Fibroblast of mammary gland (primary cell): Measurements from ENCODE around the gene LDB2.

Experiments
- DNase-seq: peaks from one replicate; pipeline ENCODE4 v3.0.0-alpha.2; 2010; ENCODE audit warnings: low read depth
- H3K4me3 ChIP-seq: 2 replicates; pipeline ENCODE4 v1.5.1; 2011; ENCODE audit warnings: low read depth, mild to moderate bottlenecking, low read length, moderate library complexity; ENCODE audit not compliant: control insufficient read depth
- CTCF ChIP-seq: conservative IDR thresholded peaks from 2 replicates; pipeline ENCODE4 v1.5.1; 2011; ENCODE audit warnings: low read depth, low read length, inconsistent platforms; ENCODE audit not compliant: control insufficient read depth, insufficient read depth

Gene LDB2

GRCh38 chr4:16835597-16836247 lies 62.7 kb downstream of the LDB2 start:
- no peak overlapping the region for H3K4me3 ChIP-seq
- no peak for TF ChIP-seq CTCF
- DNase-seq, result no peak

- no peak overlapping the region for H3K4me3 ChIP-seq
- no peak for DNase-seq
- no peak for TF ChIP-seq CTCF
Measured at GRCh38 chr4:16834814-16835213, 63.6 kb downstream of the LDB2 start.

- TF ChIP-seq CTCF, result no peak
- no peak overlapping the region for H3K4me3 ChIP-seq
- no peak for DNase-seq
Measured at GRCh38 chr4:16833722-16834121, 64.7 kb downstream of the LDB2 start.

GRCh38 chr4:16830081-16830480 lies 68.4 kb downstream of the LDB2 start:
- H3K4me3 ChIP-seq, result no peak overlapping the region
- DNase-seq, result no peak
- TF ChIP-seq CTCF, result no peak

GRCh38 chr4:16827794-16828724 lies 70.4 kb downstream of the LDB2 start:
- no peak overlapping the region for H3K4me3 ChIP-seq
- DNase-seq, result no peak
- TF ChIP-seq CTCF, result no peak

- TF ChIP-seq CTCF, result no peak
- H3K4me3 ChIP-seq, result no peak overlapping the region
- DNase-seq, result no peak
Measured at GRCh38 chr4:16827045-16827444, 71.4 kb downstream of the LDB2 start.
